K562 (cell line): ENCODE results near the gene TBX6. TPM values are rescaled to one million over a fixed set of nuclear protein-coding genes. Genes with fewer than 3 reads are reported as not detected.

Source experiments
- KDM5B ChIP-seq: fragments of 200-600 bp; sonication (generic); IDR thresholded peaks from 2 replicates; pipeline ENCODE4 v1.6.1; 2012; ENCODE audit warnings: low read depth, mild to moderate bottlenecking, moderate library complexity, low read length, control low read depth, inconsistent platforms; ENCODE audit not compliant: insufficient replicate concordance
- MAFK ChIP-seq: IDR thresholded peaks from 2 replicates; pipeline ENCODE4 v1.6.1; 2011; ENCODE audit warnings: low read length, improper control_type of control experiment
- POLR2G ChIP-seq: fragments of 200-400 bp; formaldehyde crosslinking; IDR thresholded peaks from 2 replicates; pipeline ENCODE4 v1.6.1; 2017; ENCODE audit warnings: low read depth, mild to moderate bottlenecking, antibody characterized with exemption, low read length, moderate library complexity
- ZNF146 ChIP-seq: IDR thresholded peaks from one replicate; pipeline ENCODE4 v1.6.1; 2018; ENCODE audit warnings: missing compliant biosample characterization; ENCODE audit not compliant: unreplicated experiment
- polyA plus RNA-seq, 8 experiments: library from polyadenylated mRNA; depleted of rRNA in 4 of 8; stranded (reverse) in 5 of 8; unstranded in 3 of 8; fragments of >200 nt; fragmentation: Nextera tagmentation in 2 of 8; fragmentation: Illumina TruSeq in 1 of 8; extraction: Ambion mirVana in 2 of 8; extraction: Trizol in 1 of 8; gene quantifications; 2 replicates each; pipeline versions ENCODE4 v1.2.1 to v1.2.3, GENCODE V29; 2011 to 2014; ENCODE audit warnings: inconsistent platforms in 1 of 8, missing spikeins in 1 of 8
- total RNA-seq, 7 experiments: library from RNA; depleted of rRNA in 6 of 7; stranded (reverse); fragments of >200 nt in 6 of 7; fragmentation: Illumina TruSeq in 2 of 7; extraction: Trizol in 2 of 7; gene quantifications; 2 replicates each; pipeline versions ENCODE4 v1.2.1 to v1.2.3, GENCODE V29; 2011 to 2021; ENCODE audit warnings: low replicate concordance in 1 of 7
- TF ChIP-seq, protein P1 (sequence below): sonication (generic); formaldehyde crosslinking; IDR thresholded peaks from 2 replicates; pipeline ENCODE4 v1.8.1; 2023; ENCODE audit warnings: mild to moderate bottlenecking, missing genetic modification reagents
- TF ChIP-seq, protein P2 (sequence below): fragments of 450-650 bp; IDR thresholded peaks from 2 replicates; pipeline ENCODE4 v1.6.1; 2016; ENCODE audit warnings: mild to moderate bottlenecking, moderate library complexity
- TF ChIP-seq, protein P3 (sequence below): fragments of 250-450 bp; sonication (Bioruptor Pico); IDR thresholded peaks from 2 replicates; pipeline ENCODE4 v1.5.1; 2021; ENCODE audit warnings: mild to moderate bottlenecking
- TF ChIP-seq, protein P4 (sequence below): sonication (generic); formaldehyde crosslinking; IDR thresholded peaks from 2 replicates; pipeline ENCODE4 v1.8.0; 2022; ENCODE audit warnings: mild to moderate bottlenecking, missing genetic modification reagents, borderline replicate concordance

Gene TBX6
- total and polyA plus RNA-seq, 9 of the 15 experiments (the other 6 are each of a cell fraction or from before 2014, with no cell fraction given), result 0.07 to 0.58 (median 0.11) TPM; not detected in 2

DNA sequence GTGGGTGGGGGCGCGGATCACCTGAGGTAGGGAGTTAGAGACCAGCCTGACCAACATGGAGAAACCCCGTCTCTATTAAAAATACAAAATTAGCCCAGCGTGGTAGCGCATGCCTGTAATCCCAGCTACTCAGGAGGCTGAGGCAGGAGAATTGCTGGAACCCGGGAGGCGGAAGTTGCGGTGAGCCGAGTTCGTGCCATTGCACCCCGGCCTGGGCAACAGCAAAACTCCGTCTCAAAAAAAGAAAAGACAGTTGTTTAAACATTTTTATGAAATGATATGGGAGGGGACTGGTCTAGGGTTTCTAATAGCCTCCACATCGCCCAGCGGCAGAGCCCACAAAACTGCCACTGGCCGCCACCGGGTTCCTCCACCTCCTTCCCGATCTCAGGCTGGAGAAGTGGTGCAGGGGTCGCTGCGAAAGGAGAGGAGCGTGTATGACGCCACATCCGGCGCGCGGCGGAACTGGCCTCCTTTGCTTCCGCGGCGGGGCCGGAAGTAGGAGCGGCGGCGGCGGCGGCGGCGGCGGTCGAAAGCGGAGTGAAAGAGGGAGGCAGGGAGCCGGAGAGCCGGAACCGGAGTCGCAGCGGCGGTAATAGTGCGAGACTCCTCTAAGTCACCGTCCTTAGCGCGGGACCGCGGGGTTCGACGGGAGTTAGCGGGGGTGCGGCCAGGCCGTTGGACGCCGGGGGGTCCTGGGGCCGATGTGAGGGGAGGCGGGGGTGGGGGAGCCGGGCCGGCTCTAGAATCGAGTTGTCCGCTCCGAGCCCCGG, 16.0 kb downstream of the TBX6 start, which contains the start of gene PPP4C (continued):
- TF ChIP-seq, protein P1, sequence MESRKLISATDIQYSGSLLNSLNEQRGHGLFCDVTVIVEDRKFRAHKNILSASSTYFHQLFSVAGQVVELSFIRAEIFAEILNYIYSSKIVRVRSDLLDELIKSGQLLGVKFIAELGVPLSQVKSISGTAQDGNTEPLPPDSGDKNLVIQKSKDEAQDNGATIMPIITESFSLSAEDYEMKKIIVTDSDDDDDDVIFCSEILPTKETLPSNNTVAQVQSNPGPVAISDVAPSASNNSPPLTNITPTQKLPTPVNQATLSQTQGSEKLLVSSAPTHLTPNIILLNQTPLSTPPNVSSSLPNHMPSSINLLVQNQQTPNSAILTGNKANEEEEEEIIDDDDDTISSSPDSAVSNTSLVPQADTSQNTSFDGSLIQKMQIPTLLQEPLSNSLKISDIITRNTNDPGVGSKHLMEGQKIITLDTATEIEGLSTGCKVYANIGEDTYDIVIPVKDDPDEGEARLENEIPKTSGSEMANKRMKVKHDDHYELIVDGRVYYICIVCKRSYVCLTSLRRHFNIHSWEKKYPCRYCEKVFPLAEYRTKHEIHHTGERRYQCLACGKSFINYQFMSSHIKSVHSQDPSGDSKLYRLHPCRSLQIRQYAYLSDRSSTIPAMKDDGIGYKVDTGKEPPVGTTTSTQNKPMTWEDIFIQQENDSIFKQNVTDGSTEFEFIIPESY (CRISPR knock-in tag), result no peak
- no peak for TF ChIP-seq ZNF146 (CRISPR knock-in tag)
- peak; percentile 38 for TF ChIP-seq KDM5B
- TF ChIP-seq, protein P2, sequence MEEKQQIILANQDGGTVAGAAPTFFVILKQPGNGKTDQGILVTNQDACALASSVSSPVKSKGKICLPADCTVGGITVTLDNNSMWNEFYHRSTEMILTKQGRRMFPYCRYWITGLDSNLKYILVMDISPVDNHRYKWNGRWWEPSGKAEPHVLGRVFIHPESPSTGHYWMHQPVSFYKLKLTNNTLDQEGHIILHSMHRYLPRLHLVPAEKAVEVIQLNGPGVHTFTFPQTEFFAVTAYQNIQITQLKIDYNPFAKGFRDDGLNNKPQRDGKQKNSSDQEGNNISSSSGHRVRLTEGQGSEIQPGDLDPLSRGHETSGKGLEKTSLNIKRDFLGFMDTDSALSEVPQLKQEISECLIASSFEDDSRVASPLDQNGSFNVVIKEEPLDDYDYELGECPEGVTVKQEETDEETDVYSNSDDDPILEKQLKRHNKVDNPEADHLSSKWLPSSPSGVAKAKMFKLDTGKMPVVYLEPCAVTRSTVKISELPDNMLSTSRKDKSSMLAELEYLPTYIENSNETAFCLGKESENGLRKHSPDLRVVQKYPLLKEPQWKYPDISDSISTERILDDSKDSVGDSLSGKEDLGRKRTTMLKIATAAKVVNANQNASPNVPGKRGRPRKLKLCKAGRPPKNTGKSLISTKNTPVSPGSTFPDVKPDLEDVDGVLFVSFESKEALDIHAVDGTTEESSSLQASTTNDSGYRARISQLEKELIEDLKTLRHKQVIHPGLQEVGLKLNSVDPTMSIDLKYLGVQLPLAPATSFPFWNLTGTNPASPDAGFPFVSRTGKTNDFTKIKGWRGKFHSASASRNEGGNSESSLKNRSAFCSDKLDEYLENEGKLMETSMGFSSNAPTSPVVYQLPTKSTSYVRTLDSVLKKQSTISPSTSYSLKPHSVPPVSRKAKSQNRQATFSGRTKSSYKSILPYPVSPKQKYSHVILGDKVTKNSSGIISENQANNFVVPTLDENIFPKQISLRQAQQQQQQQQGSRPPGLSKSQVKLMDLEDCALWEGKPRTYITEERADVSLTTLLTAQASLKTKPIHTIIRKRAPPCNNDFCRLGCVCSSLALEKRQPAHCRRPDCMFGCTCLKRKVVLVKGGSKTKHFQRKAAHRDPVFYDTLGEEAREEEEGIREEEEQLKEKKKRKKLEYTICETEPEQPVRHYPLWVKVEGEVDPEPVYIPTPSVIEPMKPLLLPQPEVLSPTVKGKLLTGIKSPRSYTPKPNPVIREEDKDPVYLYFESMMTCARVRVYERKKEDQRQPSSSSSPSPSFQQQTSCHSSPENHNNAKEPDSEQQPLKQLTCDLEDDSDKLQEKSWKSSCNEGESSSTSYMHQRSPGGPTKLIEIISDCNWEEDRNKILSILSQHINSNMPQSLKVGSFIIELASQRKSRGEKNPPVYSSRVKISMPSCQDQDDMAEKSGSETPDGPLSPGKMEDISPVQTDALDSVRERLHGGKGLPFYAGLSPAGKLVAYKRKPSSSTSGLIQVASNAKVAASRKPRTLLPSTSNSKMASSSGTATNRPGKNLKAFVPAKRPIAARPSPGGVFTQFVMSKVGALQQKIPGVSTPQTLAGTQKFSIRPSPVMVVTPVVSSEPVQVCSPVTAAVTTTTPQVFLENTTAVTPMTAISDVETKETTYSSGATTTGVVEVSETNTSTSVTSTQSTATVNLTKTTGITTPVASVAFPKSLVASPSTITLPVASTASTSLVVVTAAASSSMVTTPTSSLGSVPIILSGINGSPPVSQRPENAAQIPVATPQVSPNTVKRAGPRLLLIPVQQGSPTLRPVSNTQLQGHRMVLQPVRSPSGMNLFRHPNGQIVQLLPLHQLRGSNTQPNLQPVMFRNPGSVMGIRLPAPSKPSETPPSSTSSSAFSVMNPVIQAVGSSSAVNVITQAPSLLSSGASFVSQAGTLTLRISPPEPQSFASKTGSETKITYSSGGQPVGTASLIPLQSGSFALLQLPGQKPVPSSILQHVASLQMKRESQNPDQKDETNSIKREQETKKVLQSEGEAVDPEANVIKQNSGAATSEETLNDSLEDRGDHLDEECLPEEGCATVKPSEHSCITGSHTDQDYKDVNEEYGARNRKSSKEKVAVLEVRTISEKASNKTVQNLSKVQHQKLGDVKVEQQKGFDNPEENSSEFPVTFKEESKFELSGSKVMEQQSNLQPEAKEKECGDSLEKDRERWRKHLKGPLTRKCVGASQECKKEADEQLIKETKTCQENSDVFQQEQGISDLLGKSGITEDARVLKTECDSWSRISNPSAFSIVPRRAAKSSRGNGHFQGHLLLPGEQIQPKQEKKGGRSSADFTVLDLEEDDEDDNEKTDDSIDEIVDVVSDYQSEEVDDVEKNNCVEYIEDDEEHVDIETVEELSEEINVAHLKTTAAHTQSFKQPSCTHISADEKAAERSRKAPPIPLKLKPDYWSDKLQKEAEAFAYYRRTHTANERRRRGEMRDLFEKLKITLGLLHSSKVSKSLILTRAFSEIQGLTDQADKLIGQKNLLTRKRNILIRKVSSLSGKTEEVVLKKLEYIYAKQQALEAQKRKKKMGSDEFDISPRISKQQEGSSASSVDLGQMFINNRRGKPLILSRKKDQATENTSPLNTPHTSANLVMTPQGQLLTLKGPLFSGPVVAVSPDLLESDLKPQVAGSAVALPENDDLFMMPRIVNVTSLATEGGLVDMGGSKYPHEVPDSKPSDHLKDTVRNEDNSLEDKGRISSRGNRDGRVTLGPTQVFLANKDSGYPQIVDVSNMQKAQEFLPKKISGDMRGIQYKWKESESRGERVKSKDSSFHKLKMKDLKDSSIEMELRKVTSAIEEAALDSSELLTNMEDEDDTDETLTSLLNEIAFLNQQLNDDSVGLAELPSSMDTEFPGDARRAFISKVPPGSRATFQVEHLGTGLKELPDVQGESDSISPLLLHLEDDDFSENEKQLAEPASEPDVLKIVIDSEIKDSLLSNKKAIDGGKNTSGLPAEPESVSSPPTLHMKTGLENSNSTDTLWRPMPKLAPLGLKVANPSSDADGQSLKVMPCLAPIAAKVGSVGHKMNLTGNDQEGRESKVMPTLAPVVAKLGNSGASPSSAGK, result no peak; the same call in 1 of the 2 replicates
- peak; percentile 94 for TF ChIP-seq POLR2G
- TF ChIP-seq, protein P3, sequence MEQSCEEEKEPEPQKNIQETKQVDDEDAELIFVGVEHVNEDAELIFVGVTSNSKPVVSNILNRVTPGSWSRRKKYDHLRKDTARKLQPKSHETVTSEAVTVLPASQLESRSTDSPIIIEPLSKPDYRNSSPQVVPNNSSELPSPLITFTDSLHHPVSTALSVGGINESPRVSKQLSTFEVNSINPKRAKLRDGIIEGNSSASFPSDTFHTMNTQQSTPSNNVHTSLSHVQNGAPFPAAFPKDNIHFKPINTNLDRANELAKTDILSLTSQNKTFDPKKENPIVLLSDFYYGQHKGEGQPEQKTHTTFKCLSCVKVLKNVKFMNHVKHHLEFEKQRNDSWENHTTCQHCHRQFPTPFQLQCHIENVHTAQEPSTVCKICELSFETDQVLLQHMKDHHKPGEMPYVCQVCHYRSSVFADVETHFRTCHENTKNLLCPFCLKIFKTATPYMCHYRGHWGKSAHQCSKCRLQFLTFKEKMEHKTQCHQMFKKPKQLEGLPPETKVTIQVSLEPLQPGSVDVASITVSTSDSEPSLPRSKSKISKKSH (CRISPR knock-in tag), result no peak
- TF ChIP-seq, protein P4, sequence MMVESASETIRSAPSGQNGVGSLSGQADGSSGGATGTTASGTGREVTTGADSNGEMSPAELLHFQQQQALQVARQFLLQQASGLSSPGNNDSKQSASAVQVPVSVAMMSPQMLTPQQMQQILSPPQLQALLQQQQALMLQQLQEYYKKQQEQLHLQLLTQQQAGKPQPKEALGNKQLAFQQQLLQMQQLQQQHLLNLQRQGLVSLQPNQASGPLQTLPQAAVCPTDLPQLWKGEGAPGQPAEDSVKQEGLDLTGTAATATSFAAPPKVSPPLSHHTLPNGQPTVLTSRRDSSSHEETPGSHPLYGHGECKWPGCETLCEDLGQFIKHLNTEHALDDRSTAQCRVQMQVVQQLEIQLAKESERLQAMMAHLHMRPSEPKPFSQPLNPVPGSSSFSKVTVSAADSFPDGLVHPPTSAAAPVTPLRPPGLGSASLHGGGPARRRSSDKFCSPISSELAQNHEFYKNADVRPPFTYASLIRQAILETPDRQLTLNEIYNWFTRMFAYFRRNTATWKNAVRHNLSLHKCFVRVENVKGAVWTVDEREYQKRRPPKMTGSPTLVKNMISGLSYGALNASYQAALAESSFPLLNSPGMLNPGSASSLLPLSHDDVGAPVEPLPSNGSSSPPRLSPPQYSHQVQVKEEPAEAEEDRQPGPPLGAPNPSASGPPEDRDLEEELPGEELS, result no peak
- no peak for TF ChIP-seq MAFK
